Adipocyte (in vitro differentiated cells): ENCODE measurements around the gene ANKRD9.

Experiments used
- DNase-seq: peaks from one replicate; pipeline ENCODE4 v3.0.0-alpha.2; 2015; ENCODE audit warnings: low read depth
- H3K27me3 ChIP-seq: replicated peaks from 2 replicates; pipeline ENCODE4 v1.7.0; 2013; ENCODE audit warnings: mild to moderate bottlenecking, low read length, moderate library complexity; ENCODE audit not compliant: control insufficient read depth, insufficient read depth
- H3K36me3 ChIP-seq: 2 replicates; pipeline ENCODE4 v1.7.0; 2013; ENCODE audit warnings: low read length, mild to moderate bottlenecking, moderate library complexity; ENCODE audit not compliant: control insufficient read depth, insufficient read depth, severe bottlenecking
- H3K4me1 ChIP-seq: 2 replicates; pipeline ENCODE4 v1.7.0; 2013; ENCODE audit warnings: mild to moderate bottlenecking, low read length, moderate library complexity; ENCODE audit not compliant: control insufficient read depth, insufficient read depth
- H3K4me3 ChIP-seq: 2 replicates; pipeline ENCODE4 v1.7.0; 2013; ENCODE audit warnings: mild to moderate bottlenecking, low read length, moderate library complexity
- H3K9ac ChIP-seq: 2 replicates; pipeline ENCODE4 v1.7.0; 2013; ENCODE audit warnings: mild to moderate bottlenecking, low read length, moderate library complexity
- H3K9me3 ChIP-seq: 2 replicates; pipeline ENCODE4 v1.7.0; 2013; ENCODE audit warnings: mild to moderate bottlenecking, low read length, moderate library complexity; ENCODE audit not compliant: control insufficient read depth

Gene ANKRD9

GRCh38 chr14:102500158-102500662 lies 9.4 kb downstream of the ANKRD9 start:
- peaks cover 19% of the 10 kb centered on the region for H3K36me3 ChIP-seq
- H3K9me3 ChIP-seq = no peaks in the 10 kb centered on the region
- no peak for DNase-seq
- peak overlapping the region; percentile 24 for H3K9ac ChIP-seq
- peaks cover 9% of the 10 kb centered on the region for H3K4me1 ChIP-seq
- no peaks in the 10 kb centered on the region for H3K27me3 ChIP-seq
- peak overlapping the region; percentile 11 for H3K4me3 ChIP-seq

GRCh38 chr14:102499401-102500157 lies 10.0 kb downstream of the ANKRD9 start:
- Histone ChIP-seq H3K9me3 (no peaks in the 10 kb centered on the region), H3K9ac (no peak overlapping the region), H3K27me3 (no peaks in the 10 kb centered on the region), H3K4me3 (no peak overlapping the region), H3K36me3 (peaks cover 19% of the 10 kb centered on the region), H3K4me1 (peaks cover 9% of the 10 kb centered on the region)
- no peak for DNase-seq

GRCh38 chr14:102498678-102499265 lies 10.8 kb downstream of the ANKRD9 start:
- Histone ChIP-seq H3K9ac (no peak overlapping the region), H3K36me3 (peaks cover 19% of the 10 kb centered on the region), H3K9me3 (no peaks in the 10 kb centered on the region), H3K4me3 (no peak overlapping the region), H3K4me1 (peaks cover 9% of the 10 kb centered on the region), H3K27me3 (no peaks in the 10 kb centered on the region)
- no peak for DNase-seq

DNA sequence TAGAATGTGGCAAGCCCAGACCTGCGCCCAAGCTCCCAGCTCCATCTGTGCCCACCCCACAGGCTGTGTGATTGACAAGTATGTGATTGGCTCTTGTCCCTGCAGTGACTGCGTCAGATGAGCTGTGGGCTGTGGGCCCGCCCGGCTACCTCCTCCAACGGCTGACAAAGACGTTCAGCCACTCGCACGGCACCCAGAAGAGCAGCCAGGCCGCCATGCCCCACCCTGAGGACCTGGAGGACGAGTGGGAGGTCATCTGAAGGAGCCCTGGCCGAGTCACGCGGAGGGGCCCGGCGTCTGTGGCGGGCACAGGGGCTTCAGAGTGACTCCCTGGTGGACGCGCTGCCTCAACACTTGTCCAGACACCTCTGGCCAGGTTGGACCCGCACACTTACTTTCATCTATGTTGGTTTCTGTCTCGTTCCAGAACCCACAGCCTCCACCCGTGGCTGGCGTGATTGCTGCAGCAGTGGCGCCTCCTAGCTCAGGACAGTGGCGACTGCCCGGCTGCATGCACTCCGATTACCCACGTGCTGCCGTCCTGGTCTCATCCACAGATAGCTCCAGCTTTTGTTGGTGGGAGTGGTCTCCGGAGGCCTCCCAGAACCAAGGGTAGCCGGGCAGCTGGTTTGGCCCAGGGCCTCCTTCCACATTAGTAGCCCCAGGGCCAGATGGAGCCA lies 11.4 kb downstream of the ANKRD9 start:
- no peak overlapping the region for H3K4me3 ChIP-seq
- H3K4me1 ChIP-seq = peaks cover 9% of the 10 kb centered on the region
- no peaks in the 10 kb centered on the region for H3K27me3 ChIP-seq
- no peak overlapping the region for H3K9ac ChIP-seq
- no peak for DNase-seq
- no peaks in the 10 kb centered on the region for H3K9me3 ChIP-seq
- H3K36me3 ChIP-seq = peaks cover 19% of the 10 kb centered on the region

GRCh38 chr14:102496958-102497744 lies 12.4 kb downstream of the ANKRD9 start:
- Histone ChIP-seq H3K9me3 (no peaks in the 10 kb centered on the region), H3K9ac (no peak overlapping the region), H3K4me1 (peaks cover 9% of the 10 kb centered on the region), H3K4me3 (no peak overlapping the region), H3K36me3 (peaks cover 19% of the 10 kb centered on the region), H3K27me3 (no peaks in the 10 kb centered on the region)
- no peak for DNase-seq

DNA sequence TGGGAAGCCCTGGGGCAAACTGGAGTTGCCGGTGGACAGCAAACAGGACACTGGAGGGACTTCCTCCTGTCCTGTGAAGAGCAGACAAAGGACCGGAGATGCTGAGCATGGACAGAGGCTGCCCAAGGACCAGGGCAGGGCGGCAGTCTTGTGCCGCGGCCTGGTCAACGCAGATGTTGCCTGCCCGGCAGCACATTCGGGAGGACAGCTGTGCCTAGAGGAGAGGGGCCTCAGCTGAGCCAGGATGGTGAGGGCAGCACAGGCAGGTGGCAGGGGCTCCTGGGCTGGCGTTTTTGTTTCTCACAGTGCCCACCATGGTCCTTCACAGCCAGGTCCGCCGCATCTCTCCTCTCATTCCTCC lies 13.3 kb downstream of the ANKRD9 start:
- Histone ChIP-seq H3K9me3 (no peaks in the 10 kb centered on the region), H3K4me1 (peaks cover 9% of the 10 kb centered on the region), H3K27me3 (no peaks in the 10 kb centered on the region), H3K9ac (no peak overlapping the region), H3K36me3 (peaks cover 19% of the 10 kb centered on the region), H3K4me3 (no peak overlapping the region)
- no peak for DNase-seq

DNA sequence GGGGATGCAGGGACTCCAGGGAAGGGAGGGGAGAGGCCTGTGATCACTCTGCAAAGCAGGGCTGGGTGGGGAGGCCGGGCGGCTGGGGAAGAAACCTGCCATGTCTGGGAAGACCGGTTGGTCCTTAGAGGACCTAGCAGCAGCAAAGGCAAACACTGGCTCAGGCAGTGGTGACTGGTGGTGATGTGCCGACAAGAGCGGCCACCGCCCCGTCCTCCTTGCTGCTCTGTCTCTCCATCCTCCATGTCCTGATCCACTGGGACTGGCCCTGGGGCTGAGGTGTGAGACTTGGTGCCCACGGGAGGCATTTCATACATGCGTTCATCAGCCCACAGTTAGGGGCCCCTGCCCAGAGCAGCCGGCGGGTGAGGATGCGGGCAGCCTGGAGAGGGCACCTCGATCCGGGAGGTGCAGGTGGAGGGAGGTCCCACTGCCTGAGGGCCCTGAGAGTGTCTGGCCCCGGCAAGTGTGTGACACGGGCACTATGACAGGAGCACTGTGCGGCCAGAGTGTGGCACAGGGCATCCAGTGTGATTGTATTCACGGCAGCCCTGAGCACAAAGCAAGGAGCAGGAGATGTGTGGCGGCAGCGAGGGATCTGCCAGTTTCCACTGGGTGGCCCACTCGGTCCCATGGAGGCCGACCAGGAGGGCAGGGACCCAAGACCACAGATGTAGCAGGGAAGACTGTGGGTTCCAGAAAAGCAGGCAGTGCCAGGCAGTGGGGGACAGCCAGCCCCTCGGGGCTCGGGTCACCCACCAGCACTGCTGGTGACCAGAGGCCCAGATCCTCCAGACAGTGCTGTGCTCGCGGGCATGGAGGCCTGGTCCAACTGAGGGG lies 13.9 kb downstream of the ANKRD9 start:
- no peaks in the 10 kb centered on the region for H3K27me3 ChIP-seq
- DNase-seq = no peak
- peaks cover 19% of the 10 kb centered on the region for H3K36me3 ChIP-seq
- no peak overlapping the region for H3K4me3 ChIP-seq
- H3K4me1 ChIP-seq = peaks cover 7% of the 10 kb centered on the region
- no peaks in the 10 kb centered on the region for H3K9me3 ChIP-seq
- H3K9ac ChIP-seq = no peak overlapping the region

- H3K9me3 ChIP-seq = no peaks in the 10 kb centered on the region
- no peak for DNase-seq
- peaks cover 14% of the 10 kb centered on the region for H3K36me3 ChIP-seq
These were observed 16.0 kb downstream of the ANKRD9 start for GRCh38 chr14:102493585-102493984.

DNA sequence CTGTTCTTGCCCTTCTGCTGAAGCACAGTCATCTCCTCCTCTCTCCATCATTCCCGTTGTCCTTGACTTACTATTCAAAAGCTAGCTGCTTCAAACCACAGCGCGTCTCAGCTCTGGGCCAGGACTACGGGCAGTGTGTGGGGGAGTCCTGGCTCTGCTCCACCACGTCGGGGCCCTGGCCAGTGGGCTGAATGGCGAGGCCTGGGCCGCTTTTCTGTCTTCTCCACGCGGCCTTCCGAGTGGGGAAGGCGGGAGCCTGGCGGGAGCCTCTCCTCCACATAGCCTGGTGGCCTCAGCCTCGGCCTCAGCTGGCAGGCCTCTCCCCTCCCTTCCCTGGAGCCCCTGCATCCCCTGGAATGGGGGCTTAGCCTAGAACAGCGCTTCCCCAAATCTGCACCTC lies 16.5 kb downstream of the ANKRD9 start:
- H3K4me1 ChIP-seq = no peaks in the 10 kb centered on the region
- H3K27me3 ChIP-seq = no peaks in the 10 kb centered on the region
- peaks cover 9% of the 10 kb centered on the region for H3K36me3 ChIP-seq
- no peak overlapping the region for H3K9ac ChIP-seq
- no peak for DNase-seq
- H3K9me3 ChIP-seq = no peaks in the 10 kb centered on the region
- H3K4me3 ChIP-seq = no peak overlapping the region

More at GRCh38 chr14:102493585-102493984, 16.0 kb downstream of the ANKRD9 start:
- Histone ChIP-seq H3K4me3 (no peak overlapping the region), H3K27me3 (no peaks in the 10 kb centered on the region), H3K4me1 (no peaks in the 10 kb centered on the region), H3K9ac (no peak overlapping the region)

DNA sequence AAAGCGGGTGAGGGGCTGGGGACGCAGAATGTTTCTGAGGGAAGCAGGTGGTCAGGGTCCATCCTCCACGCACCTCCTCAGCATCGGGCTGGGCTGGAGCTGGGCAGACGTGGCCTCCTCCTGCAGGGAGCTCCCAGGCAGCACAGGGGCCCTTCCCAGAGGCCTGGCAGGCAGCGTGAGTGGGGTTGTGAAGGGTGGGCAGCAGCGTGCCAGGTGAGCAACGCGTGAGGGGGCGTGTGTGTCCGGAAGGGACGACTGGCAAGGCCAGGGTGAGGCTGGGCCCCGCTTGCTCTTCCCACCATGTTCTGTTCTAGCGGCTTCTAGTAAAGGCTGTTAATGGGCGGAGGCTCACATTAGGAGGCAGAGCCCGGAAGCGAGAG lies 17.1 kb downstream of the ANKRD9 start:
- no peaks in the 10 kb centered on the region for H3K9me3 ChIP-seq
- H3K4me3 ChIP-seq = no peak overlapping the region
- H3K36me3 ChIP-seq = peaks cover 4% of the 10 kb centered on the region
- no peaks in the 10 kb centered on the region for H3K27me3 ChIP-seq
- H3K9ac ChIP-seq = no peak overlapping the region
- DNase-seq = no peak
- H3K4me1 ChIP-seq = no peaks in the 10 kb centered on the region
